Esophagus squamous epithelium (tissue), 4 donors: ENCODE data around the gene FGF14.

Experiments used
- CTCF ChIP-seq, 6 experiments: fragments of 450-650 bp in 4 of 6; fragments of 200-600 bp in 2 of 6; sonication (generic) in 2 of 6; IDR thresholded peaks; one replicate each; pipeline ENCODE4 v1.5.1; 2016 to 2019; ENCODE audit warnings: antibody characterized with exemption in 6 of 6, mild to moderate bottlenecking in 4 of 6, moderate library complexity in 4 of 6
- POLR2A ChIP-seq, 4 donors: fragments of 450-650 bp; IDR thresholded peaks; one replicate each; pipeline ENCODE4 v1.6.1; 2017; ENCODE audit warnings: antibody characterized with exemption in 4 of 4, mild to moderate bottlenecking in 4 of 4, moderate library complexity in 3 of 4

- TF ChIP-seq CTCF (IDR thresholded peaks at IDR 0.05) (no peak), POLR2A (IDR thresholded peaks at IDR 0.05) (no peak)
Measured at GRCh38 chr13:101829484-101829883, 572.4 kb downstream of the FGF14 start.
